A549 (cell line): Measurements from ENCODE around the gene SUFU. TPM values are rescaled to one million over a fixed set of nuclear protein-coding genes. Genes with fewer than 3 reads are reported as not detected.

Source experiments
- ATAC-seq, 2 experiments: fragments of 200-7000 bp in 1 of 2; fragments of >200 bp in 1 of 2; cut with Nextera tagmentation in 1 of 2; cut with Tn5 transposase in 1 of 2; 3 replicates each; pipeline versions ENCODE4 v1.8.0 to v1.9.1; 2018 to 2020; ENCODE audit warnings: mild to moderate bottlenecking in 1 of 2, moderate library complexity in 1 of 2
- CTCF ChIA-PET: fragments of 300-600 bp; sonication (Branson Sonifier 250); formaldehyde crosslinking; extraction: SDS; loops from one replicate; lab custom pipeline; 2021; ENCODE audit warnings: antibody characterized with exemption, inconsistent platforms; lab: Yijun Ruan, JAX
- POLR2A ChIA-PET: fragments of 350-600 bp; formaldehyde crosslinking; extraction: SDS; loops from one replicate; lab custom pipeline; 2021; ENCODE audit warnings: antibody characterized with exemption, inconsistent platforms; lab: Yijun Ruan, JAX
- DNase-seq, 2 experiments: peaks; one replicate each; pipeline versions ENCODE4 v3.0.0 to v3.0.0-alpha.2; 2011 to 2016; ENCODE audit warnings: low read depth in 1 of 2, low spot score in 1 of 2
- FAIRE-seq: peaks from 2 replicates; lab custom pipeline; 2011; peaks lifted over from hg19 to GRCh38; lab: Jason Lieb, UNC
- H3K27ac ChIP-seq, 2 experiments: fragments of >200 bp; sonication (Bioruptor Twin); formaldehyde crosslinking; 3 replicates each; pipeline ENCODE4 v1.5.1; 2016 to 2017
- H3K4me1 ChIP-seq: fragments of >200 bp; sonication (Bioruptor Twin); formaldehyde crosslinking; 3 replicates; pipeline ENCODE4 v1.6.1; 2016
- H3K4me2 ChIP-seq: fragments of >200 bp; sonication (Bioruptor Twin); formaldehyde crosslinking; 3 replicates; pipeline ENCODE4 v1.6.1; 2016
- H3K4me3 ChIP-seq: fragments of >200 bp; sonication (Bioruptor Twin); formaldehyde crosslinking; 3 replicates; pipeline ENCODE4 v1.5.1; 2016
- H3K9me3 ChIP-seq: fragments of >200 bp; sonication (Bioruptor Twin); formaldehyde crosslinking; 3 replicates; pipeline ENCODE4 v1.6.1; 2016
- CBX2 ChIP-seq: fragments of 200-600 bp; sonication (generic); IDR thresholded peaks from 2 replicates; pipeline ENCODE4 v1.6.1; 2016; ENCODE audit warnings: low read depth, mild to moderate bottlenecking, borderline replicate concordance
- CHD4 ChIP-seq: fragments of 200-600 bp; sonication (generic); IDR thresholded peaks from 2 replicates; pipeline ENCODE4 v1.6.1; 2016; ENCODE audit warnings: antibody characterized with exemption, mild to moderate bottlenecking, borderline replicate concordance
- EP300 ChIP-seq, 2 experiments: fragments of >200 bp; sonication (Bioruptor Twin); formaldehyde crosslinking; IDR thresholded peaks; 2 replicates in 1 of 2; 3 replicates in 1 of 2; pipeline ENCODE4 v1.6.1; 2016 to 2017
- FOSL2 ChIP-seq, 2 experiments: fragments of 450-650 bp in 1 of 2; fragments of >200 bp in 1 of 2; sonication (Bioruptor Twin) in 1 of 2; formaldehyde crosslinking; IDR thresholded peaks; 2 replicates each; pipeline versions ENCODE4 v1.5.0 to v1.6.1; 2016 to 2020; ENCODE audit warnings: mild to moderate bottlenecking in 1 of 2, moderate library complexity in 1 of 2
- FOXS1 ChIP-seq: fragments of 250-450 bp; sonication (Bioruptor Pico); IDR thresholded peaks from 2 replicates; pipeline ENCODE4 v1.5.0; 2020; ENCODE audit warnings: mild to moderate bottlenecking, moderate library complexity
- GATA3 ChIP-seq: IDR thresholded peaks from 2 replicates; pipeline ENCODE4 v1.6.1; 2012; ENCODE audit warnings: borderline replicate concordance
- HDAC2 ChIP-seq: fragments of 200-600 bp; sonication (generic); IDR thresholded peaks from 2 replicates; pipeline ENCODE4 v1.6.1; 2016
- HEYL ChIP-seq: fragments of 250-450 bp; sonication (Bioruptor Pico); IDR thresholded peaks from 2 replicates; pipeline ENCODE4 v1.8.0; 2021; ENCODE audit warnings: mild to moderate bottlenecking, moderate library complexity
- HOXA7 ChIP-seq: fragments of 250-450 bp; sonication (Bioruptor Pico); IDR thresholded peaks from 2 replicates; pipeline ENCODE4 v1.5.0; 2020; ENCODE audit warnings: mild to moderate bottlenecking, moderate library complexity
- KDM1A ChIP-seq: fragments of 200-600 bp; sonication (generic); IDR thresholded peaks from 2 replicates; pipeline ENCODE4 v1.6.1; 2016; ENCODE audit warnings: low read depth, mild to moderate bottlenecking
- MAFK ChIP-seq: fragments of 450-650 bp; IDR thresholded peaks from 2 replicates; pipeline ENCODE4 v1.6.1; 2014; ENCODE audit not compliant: partially characterized antibody
- NFE2L2 ChIP-seq: fragments of 150-350 bp; conservative IDR thresholded peaks from 2 replicates; pipeline ENCODE4 v1.6.1; 2014; ENCODE audit warnings: low read length
- POLR2AphosphoS2 ChIP-seq: conservative IDR thresholded peaks from 2 replicates; pipeline ENCODE4 v1.6.1; 2012; ENCODE audit warnings: low read length, improper control_type of control experiment, inconsistent platforms
- RAD21 ChIP-seq, 2 experiments: fragments of >200 bp in 1 of 2; sonication (Bioruptor Twin) in 1 of 2; formaldehyde crosslinking in 1 of 2; IDR thresholded peaks in 1 of 2; conservative IDR thresholded peaks in 1 of 2; 2 replicates in 1 of 2; 3 replicates in 1 of 2; pipeline ENCODE4 v1.6.1; 2012 to 2018; ENCODE audit warnings: inconsistent platforms in 1 of 2
- SREBF2 ChIP-seq: fragments of 450-650 bp; IDR thresholded peaks from 2 replicates; pipeline ENCODE4 v1.6.1; 2014; ENCODE audit warnings: mild to moderate bottlenecking, moderate library complexity
- TFCP2L1 ChIP-seq: fragments of 250-450 bp; sonication (Bioruptor Pico); IDR thresholded peaks from 2 replicates; pipeline ENCODE4 v1.5.0; 2021; ENCODE audit warnings: mild to moderate bottlenecking
- TP53 ChIP-seq: fragments of 250-450 bp; sonication (Bioruptor Pico); IDR thresholded peaks from 2 replicates; pipeline ENCODE4 v1.5.0; 2021; ENCODE audit warnings: mild to moderate bottlenecking, moderate library complexity
- ZSCAN20 ChIP-seq: fragments of 250-450 bp; sonication (Bioruptor Pico); IDR thresholded peaks from 2 replicates; pipeline ENCODE4 v1.8.0; 2022; ENCODE audit warnings: mild to moderate bottlenecking, moderate library complexity
- WGBS: methylation state at CpG from one replicate; pipeline ENCODE4 v1.1.6; 2017; ENCODE audit errors: missing lambda C conversion rate; 5-methylcytosine and 5-hydroxymethylcytosine counted together
- polyA plus RNA-seq, 4 experiments: library from polyadenylated mRNA; depleted of rRNA in 3 of 4; stranded (reverse); fragments of >200 nt; fragmentation: RNase III in 1 of 4; extraction: RNeasy Plus Mini Kit Qiagen cat#74134 plus additional on column Dnase treatment in 1 of 4; gene quantifications; 2 replicates in 3 of 4; 3 replicates in 1 of 4; pipeline ENCODE4 v1.2.3, GENCODE V29; 2011 to 2017
- TF ChIP-seq, protein P1 (sequence below): fragments of 200-600 bp; sonication (generic); IDR thresholded peaks from 2 replicates; pipeline ENCODE4 v1.6.1; 2016; ENCODE audit warnings: antibody characterized with exemption, mild to moderate bottlenecking, moderate library complexity
- TF ChIP-seq, protein P2 (sequence below): fragments of 450-650 bp; IDR thresholded peaks from 2 replicates; pipeline ENCODE4 v1.6.1; 2014; ENCODE audit warnings: antibody characterized with exemption

SUFU gene
- polyA plus RNA-seq, 2 of the 4 experiments (the other 2 are of a cell fraction), result 3.7 to 5.5 TPM

DNA sequence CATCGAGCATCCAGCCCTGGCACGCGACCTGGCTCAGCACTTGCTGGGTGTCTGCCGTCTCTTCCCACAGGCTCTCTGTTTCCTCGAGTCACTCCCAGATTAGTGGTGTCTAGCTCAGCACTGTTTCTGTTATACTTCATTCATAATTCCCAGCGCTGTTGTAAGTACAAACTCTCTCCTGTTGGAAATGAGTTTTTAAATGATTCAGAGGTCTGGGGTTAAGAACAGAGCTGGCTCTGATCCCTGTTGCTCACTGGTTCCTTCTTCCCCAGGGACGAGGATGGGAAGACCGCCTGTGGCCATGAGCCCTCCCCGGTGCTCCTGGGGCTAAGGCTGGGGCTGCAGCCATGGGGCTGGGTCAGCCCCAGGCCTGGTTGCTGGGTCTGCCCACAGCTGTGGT is 35.1 kb upstream of the SUFU start (continued):
- TF ChIP-seq, protein P1, sequence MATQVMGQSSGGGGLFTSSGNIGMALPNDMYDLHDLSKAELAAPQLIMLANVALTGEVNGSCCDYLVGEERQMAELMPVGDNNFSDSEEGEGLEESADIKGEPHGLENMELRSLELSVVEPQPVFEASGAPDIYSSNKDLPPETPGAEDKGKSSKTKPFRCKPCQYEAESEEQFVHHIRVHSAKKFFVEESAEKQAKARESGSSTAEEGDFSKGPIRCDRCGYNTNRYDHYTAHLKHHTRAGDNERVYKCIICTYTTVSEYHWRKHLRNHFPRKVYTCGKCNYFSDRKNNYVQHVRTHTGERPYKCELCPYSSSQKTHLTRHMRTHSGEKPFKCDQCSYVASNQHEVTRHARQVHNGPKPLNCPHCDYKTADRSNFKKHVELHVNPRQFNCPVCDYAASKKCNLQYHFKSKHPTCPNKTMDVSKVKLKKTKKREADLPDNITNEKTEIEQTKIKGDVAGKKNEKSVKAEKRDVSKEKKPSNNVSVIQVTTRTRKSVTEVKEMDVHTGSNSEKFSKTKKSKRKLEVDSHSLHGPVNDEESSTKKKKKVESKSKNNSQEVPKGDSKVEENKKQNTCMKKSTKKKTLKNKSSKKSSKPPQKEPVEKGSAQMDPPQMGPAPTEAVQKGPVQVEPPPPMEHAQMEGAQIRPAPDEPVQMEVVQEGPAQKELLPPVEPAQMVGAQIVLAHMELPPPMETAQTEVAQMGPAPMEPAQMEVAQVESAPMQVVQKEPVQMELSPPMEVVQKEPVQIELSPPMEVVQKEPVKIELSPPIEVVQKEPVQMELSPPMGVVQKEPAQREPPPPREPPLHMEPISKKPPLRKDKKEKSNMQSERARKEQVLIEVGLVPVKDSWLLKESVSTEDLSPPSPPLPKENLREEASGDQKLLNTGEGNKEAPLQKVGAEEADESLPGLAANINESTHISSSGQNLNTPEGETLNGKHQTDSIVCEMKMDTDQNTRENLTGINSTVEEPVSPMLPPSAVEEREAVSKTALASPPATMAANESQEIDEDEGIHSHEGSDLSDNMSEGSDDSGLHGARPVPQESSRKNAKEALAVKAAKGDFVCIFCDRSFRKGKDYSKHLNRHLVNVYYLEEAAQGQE, result no peak
- TF ChIP-seq HEYL (CRISPR knock-in tag) (no peak), TFCP2L1 (CRISPR knock-in tag) (no peak), SREBF2 (no peak)

DNA sequence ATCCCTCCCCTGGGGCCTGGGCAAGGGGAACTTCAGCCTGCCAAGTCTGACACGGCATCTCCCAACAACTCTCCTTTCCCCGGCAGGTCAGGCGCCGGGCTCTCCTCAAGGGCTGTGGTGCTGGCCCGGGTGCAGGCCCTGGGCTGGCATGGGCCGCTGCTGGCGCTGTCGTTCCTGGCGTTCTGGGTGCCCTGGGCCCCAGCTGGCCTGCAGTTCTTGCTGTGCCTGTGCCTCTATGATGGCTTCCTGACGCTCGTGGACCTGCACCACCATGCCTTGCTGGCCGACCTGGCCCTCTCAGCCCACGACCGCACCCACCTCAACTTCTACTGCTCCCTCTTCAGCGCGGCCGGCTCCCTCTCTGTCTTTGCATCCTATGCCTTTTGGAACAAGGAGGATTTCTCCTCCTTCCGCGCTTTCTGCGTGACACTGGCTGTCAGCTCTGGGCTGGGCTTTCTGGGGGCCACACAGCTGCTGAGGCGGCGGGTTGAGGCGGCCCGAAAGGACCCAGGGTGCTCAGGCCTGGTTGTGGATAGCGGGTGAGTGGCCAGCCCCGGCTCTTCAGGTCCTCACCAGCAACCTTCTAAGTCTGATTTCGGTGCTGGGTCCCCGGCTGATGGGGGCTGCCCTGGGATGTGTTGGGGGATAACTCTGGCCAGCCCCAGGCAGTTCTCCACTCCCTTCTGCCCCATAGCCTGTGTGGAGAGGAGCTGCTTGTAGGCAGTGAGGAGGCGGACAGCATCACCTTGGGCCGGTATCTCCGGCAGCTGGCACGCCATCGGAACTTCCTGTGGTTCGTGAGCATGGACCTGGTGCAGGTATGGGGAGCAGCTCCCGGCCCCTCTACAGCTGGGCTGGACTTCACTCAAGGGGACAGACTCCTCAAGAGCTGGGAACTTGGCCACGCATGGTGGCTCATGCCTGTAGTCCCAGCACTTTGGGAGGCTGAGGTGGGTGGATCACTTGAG is 32.9 kb upstream of the SUFU start:
- Histone ChIP-seq H3K27ac (no peak overlapping the region), H3K9me3 (no peaks in the 10 kb centered on the region), H3K4me3 (no peak overlapping the region), H3K4me1 (no peaks in the 10 kb centered on the region), H3K4me2 (no peak overlapping the region)
- ATAC-seq (no peak), FAIRE-seq (no peak), DNase-seq (no peak)
- TF ChIP-seq EP300 (IDR thresholded peaks at IDR 0.05) (no peak), NFE2L2 (no peak), GATA3 (no peak), KDM1A (no peak), FOXS1 (no peak), HDAC2 (no peak), CHD4 (no peak), SREBF2 (no peak), ZSCAN20 (CRISPR knock-in tag) (no peak)
- 90% methylated on average over 34 of the region's 36 CpGs for WGBS
- ChIA-PET POLR2A (no interaction called here), CTCF (interaction anchor here (0.8 to 5.2 kb wide), 6 partner anchors 8 to 240 kb away, joined by 3 to 40 read pairs (median 8); partner anchors contain the start of gene C10orf95)

DNA sequence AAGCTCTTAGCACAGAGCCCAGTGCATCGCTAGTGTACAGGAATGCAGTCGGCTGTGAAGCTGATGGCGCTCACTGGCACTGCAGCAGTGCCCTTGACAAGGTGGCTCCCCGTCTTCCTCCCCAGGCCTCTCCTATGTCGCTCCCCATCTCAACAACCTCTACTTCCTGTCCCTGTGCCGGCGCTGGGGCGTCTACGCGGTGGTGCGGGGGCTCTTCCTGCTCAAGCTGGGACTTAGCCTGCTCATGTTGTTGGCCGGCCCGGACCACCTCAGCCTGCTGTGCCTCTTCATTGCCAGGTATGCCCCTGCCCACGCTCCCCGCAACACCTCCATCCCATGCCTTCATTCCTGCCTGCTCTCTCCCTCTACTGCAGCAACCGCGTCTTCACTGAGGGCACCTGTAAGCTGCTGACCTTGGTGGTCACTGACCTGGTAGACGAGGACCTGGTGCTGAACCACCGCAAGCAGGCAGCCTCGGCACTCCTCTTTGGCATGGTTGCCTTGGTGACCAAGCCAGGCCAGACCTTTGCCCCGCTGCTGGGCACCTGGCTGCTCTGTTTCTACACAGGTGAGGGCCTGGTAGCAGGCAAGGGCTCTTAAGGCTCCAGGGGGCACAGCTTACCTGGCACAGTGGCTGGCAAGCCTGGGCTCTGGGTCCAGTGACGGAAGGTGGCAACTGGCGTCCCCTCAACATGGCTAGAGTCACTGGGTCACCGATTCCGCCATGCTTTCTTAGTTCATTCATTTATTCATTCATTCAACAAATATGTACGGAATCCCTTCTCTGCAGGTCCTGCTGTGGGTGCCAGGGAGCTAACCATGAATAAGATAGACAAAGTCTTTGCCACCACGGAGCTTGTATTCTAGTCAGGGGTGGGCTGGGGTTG is 30.1 kb upstream of the SUFU start:
- ChIA-PET CTCF (interaction anchor here (1.1 to 1.6 kb wide), 7 partner anchors 8 to 110 kb away, joined by 3 to 9 read pairs (median 4); partner anchors contain the start of gene SUFU), POLR2A (no interaction called here)
- Histone ChIP-seq H3K4me2 (no peak overlapping the region), H3K9me3 (no peaks in the 10 kb centered on the region), H3K27ac (no peak overlapping the region), H3K4me1 (no peaks in the 10 kb centered on the region), H3K4me3 (no peak overlapping the region)
- DNase-seq (no peak), ATAC-seq (no peak), FAIRE-seq (no peak)
- 96% methylated on average over 25 of the region's 27 CpGs for WGBS
- TF ChIP-seq MAFK (no peak), CBX2 (no peak), KDM1A (no peak), HOXA7 (no peak), TP53 (no peak), HDAC2 (no peak), POLR2AphosphoS2 (no peak), FOSL2 (IDR thresholded peaks at IDR 0.05) (no peak), FOSL2 (CRISPR knock-in tag; IDR thresholded peaks at IDR 0.05) (no peak), RAD21 (conservative IDR thresholded peaks at IDR 0.05 in 1 of 2, IDR thresholded peaks at IDR 0.05 in 1 of 2) (no peak)
- TF ChIP-seq, protein P1, result no peak
- TF ChIP-seq, protein P2, sequence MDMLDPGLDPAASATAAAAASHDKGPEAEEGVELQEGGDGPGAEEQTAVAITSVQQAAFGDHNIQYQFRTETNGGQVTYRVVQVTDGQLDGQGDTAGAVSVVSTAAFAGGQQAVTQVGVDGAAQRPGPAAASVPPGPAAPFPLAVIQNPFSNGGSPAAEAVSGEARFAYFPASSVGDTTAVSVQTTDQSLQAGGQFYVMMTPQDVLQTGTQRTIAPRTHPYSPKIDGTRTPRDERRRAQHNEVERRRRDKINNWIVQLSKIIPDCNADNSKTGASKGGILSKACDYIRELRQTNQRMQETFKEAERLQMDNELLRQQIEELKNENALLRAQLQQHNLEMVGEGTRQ, result no peak
